GM20000 (cell line): ENCODE measurements around the gene CHST8.

Experiments used
- DNase-seq: peaks from one replicate; pipeline ENCODE4 v3.0.0; 2012; ENCODE audit warnings: low spot score
- TF ChIP-seq, protein P1 (sequence below): IDR thresholded peaks from 2 replicates; pipeline ENCODE4 v1.5.1; 2012; ENCODE audit warnings: mild to moderate bottlenecking, control low read depth; ENCODE audit errors: extremely low read depth, missing control alignments

The CHST8 gene

DNA sequence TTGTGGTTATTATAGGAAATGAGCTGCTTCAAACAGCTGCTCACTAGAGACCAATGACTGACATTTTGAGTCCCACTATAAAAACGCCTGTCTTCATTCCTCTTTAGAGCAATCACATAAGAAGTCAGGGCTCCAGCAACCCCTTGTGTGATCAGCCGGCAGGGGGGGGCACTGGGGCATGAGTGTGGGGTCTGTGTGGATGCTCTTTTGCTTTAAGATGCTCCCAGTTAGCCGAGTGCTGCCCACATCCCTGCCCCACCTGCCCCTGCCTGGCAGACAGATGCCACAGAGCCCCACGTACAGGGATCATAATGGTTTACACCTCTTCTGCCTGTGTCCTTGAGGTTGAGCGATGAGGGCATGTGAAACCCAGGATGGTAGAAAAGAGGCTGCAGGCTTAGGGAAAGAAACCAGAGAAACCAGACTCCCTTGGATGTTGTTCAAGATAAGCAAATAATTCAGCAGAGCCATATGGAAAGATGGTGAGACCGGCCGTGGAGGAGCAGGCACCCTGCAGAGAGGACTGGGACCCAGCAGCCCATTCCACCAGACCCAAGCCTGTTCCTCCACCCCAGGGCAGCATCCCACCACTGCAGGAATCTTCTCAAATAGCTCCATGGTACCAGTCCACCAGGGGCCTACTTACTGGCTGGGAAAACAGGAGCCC, 55.4 kb downstream of the CHST8 start:
- TF ChIP-seq, protein P1, sequence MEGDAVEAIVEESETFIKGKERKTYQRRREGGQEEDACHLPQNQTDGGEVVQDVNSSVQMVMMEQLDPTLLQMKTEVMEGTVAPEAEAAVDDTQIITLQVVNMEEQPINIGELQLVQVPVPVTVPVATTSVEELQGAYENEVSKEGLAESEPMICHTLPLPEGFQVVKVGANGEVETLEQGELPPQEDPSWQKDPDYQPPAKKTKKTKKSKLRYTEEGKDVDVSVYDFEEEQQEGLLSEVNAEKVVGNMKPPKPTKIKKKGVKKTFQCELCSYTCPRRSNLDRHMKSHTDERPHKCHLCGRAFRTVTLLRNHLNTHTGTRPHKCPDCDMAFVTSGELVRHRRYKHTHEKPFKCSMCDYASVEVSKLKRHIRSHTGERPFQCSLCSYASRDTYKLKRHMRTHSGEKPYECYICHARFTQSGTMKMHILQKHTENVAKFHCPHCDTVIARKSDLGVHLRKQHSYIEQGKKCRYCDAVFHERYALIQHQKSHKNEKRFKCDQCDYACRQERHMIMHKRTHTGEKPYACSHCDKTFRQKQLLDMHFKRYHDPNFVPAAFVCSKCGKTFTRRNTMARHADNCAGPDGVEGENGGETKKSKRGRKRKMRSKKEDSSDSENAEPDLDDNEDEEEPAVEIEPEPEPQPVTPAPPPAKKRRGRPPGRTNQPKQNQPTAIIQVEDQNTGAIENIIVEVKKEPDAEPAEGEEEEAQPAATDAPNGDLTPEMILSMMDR, result no peak
- no peak for DNase-seq

DNA sequence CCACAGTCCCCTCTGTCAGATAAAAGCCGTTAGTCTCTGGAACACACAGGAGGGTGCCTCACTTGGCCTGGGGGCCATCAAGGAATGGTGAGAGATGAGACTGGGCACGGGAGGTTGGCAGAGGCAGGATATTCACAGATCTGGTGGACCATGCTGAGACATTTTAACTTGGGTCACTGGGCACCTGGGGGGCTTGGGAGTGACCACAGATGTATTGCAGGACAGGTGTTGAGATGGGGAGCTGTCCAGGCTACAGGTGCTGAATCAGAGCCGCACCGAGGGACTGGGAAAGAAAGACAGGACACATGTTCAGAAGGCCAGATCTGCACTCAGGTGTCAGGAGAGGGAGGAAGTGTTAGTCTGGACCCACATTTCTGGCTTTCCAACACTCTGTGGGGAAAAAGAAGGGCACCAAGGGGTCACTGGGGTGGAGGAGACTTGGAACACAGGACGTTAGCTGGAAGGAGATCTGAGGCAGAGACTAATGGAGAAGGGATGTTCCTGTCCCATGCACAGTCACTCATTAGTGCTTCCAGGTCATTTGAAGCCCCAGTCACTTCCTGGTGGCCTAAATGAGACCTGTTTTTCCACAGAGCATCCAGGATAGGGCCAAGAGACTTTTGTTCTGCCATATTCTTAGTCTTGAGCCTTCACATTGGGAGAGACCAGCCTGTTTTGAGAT, 56.1 kb downstream of the CHST8 start:
- DNase-seq, result no peak
- TF ChIP-seq, protein P1, result no peak

DNA sequence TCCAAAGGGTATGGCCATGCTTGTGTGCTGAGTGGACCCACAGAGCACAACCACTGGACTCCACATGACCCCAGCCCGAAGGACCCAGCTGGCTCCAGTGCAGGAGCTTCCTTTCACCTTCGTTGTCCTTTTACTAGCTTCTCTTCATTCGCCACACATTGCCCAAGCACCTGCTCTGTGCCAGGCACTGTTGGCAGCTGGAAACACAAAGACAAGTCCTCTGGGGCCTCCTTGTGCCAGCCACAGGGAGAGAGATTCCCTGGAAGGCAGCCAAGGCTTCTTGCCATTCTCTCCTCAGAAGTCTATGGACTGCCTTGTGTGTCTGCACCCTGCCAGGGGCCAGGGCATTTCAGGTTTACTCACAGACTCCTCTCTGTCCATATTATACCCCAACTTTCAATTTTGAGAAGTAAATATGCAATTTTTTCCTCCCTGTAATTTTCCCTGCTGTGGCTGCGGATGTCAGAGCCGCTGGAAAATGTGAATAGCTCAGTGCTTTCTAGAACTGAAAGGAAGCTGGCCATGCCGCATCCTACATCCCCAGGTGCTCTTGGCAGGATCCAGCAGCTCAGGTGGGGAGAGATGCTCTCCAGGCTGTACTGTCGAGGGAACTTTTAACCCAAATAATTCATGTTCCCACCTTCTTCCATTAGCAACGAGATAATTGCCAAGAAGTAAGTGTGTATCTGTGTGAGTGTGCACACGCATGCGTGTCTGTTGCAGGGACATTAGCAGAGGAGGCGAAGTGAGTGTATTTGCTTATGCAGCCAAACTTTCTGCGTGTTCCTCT, 57.2 kb downstream of the CHST8 start:
- TF ChIP-seq, protein P1, result no peak
- no peak for DNase-seq

DNA sequence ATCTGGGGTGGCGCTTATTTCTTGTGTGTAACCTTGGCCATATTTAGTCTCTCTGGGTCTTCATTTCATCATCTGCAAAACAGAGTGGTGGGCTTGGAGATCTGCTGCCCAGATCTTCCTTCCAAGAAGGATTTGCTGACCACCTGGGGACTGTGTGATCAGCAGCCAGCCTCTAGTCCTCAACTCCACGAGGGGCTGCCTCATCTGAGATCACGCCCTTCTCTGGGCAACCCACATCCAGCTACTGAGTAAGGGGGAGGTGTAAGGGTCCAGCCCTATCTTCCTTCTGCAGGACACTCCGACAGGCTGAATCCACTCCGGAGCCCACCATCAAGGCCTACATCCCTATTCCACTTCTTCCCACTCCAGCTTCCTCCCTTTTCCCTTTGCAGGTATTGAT, 57.9 kb downstream of the CHST8 start:
- DNase-seq, result no peak
- TF ChIP-seq, protein P1, result no peak

DNA sequence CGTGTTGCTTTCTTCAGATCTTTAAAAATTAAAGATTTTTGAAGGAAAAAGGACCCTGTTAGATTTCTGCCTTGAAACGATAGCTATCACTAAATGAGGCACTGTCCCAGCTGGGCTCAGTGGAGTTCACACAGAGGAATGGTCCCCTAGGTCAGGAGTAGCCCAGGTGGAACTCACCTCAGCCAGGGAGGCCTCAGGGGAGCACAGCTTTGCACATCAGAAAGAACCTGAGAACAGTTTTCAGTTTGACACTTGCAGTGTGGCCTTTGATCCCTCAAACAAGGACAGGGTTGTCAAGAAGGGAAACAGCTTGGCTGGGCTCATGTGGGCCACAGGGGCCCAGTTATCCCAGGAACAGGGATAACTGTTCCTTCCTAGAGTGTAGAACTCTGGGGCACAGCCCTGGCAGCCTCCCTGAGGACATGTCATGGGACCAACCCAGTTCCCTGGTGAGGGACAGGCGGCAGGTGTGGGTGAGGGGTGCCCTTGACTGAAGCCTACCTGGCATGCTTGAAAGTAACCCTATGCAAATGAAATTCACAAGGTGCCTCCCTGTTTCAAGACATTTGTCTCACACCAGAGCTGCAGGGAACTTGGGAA, 59.4 kb downstream of the CHST8 start:
- TF ChIP-seq, protein P1, result no peak
- DNase-seq, result no peak

DNA sequence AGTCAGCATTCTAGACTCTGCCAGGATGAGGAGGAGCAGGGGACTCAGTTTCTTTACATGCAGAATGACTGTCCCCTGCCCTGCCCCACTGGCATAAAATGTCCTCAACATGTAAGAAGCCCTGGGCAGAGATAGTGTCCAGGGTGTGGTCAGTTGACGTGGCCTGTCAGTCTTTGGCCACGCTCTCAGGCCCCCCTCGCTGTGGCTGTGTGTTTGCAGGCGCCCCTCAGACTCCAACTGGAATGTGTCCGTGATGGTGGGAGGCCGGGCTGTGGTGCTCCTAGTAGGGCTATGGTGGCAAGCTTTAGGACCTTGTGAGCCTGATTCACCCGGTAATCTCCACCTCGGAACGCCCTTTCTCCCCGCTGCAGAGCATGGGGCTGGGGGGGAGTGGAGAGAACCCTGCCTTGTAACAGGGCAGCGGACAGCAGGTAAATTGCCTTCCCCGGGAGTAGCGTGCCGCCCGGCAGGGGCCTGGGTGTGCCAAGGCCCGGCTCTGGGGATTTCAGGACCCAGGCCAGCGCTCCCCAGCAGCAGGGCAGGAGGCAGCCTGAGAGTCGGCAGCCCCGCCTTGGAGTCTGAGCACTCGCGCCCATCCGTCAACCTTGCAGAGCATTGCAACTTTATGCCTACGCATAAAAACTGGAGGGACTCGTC, 62.3 kb downstream of the CHST8 start:
- DNase-seq, result no peak
- TF ChIP-seq, protein P1, result no peak
